ENCODE results near the gene HIC1.

DNA sequence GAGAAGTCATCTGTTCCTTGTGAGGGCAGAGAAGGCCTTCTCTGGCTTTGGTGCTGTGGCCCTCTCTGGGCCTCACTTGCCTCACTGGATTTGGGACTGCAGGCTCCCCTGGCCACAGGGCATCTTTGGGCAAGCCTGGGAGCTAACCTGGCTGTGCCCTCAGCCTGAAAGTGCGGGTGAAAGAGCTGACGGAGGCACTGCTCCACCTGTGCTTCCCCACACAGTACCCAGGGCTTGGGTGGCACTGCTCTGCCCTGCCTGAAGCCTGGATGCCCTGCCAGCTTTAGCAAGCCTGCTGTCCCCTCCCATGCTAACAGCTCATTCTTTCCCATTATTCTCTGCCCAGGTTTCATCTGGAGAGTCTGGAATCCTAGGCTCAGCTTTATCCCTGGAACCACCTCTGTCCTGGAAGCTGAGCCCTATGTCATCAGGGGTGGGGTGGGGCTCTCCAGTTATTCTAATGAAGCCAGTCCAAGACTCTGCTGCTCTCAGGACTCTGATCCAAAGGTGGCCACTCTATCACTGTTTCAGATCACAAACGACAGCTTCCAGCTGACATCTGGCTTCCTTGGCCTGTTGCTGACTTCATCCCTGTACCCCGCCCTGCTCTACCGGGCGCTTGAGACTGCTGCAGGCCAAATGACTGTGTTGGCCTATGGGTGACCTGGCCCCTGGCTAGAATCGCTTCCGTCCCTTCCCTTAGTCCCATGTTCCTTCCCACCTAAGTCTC, 29.3 kb downstream of the HIC1 start:
- TF ChIP-seq, protein P1, sequence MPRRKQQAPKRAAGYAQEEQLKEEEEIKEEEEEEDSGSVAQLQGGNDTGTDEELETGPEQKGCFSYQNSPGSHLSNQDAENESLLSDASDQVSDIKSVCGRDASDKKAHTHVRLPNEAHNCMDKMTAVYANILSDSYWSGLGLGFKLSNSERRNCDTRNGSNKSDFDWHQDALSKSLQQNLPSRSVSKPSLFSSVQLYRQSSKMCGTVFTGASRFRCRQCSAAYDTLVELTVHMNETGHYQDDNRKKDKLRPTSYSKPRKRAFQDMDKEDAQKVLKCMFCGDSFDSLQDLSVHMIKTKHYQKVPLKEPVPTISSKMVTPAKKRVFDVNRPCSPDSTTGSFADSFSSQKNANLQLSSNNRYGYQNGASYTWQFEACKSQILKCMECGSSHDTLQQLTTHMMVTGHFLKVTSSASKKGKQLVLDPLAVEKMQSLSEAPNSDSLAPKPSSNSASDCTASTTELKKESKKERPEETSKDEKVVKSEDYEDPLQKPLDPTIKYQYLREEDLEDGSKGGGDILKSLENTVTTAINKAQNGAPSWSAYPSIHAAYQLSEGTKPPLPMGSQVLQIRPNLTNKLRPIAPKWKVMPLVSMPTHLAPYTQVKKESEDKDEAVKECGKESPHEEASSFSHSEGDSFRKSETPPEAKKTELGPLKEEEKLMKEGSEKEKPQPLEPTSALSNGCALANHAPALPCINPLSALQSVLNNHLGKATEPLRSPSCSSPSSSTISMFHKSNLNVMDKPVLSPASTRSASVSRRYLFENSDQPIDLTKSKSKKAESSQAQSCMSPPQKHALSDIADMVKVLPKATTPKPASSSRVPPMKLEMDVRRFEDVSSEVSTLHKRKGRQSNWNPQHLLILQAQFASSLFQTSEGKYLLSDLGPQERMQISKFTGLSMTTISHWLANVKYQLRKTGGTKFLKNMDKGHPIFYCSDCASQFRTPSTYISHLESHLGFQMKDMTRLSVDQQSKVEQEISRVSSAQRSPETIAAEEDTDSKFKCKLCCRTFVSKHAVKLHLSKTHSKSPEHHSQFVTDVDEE (CRISPR knock-in tag; IDR thresholded peaks at IDR 0.05) = peak; percentile 93
- TF ChIP-seq OSR1 (CRISPR knock-in tag; IDR thresholded peaks at IDR 0.05) (no peak), GLIS3 (CRISPR knock-in tag; IDR thresholded peaks at IDR 0.05) (no peak), ZNF70 (CRISPR knock-in tag; IDR thresholded peaks at IDR 0.05) (peak; percentile 62), ARNTL (CRISPR knock-in tag; IDR thresholded peaks at IDR 0.05; ENCODE audit: borderline replicate concordance, low read depth) (no peak)
- TF ChIP-seq, protein P2, sequence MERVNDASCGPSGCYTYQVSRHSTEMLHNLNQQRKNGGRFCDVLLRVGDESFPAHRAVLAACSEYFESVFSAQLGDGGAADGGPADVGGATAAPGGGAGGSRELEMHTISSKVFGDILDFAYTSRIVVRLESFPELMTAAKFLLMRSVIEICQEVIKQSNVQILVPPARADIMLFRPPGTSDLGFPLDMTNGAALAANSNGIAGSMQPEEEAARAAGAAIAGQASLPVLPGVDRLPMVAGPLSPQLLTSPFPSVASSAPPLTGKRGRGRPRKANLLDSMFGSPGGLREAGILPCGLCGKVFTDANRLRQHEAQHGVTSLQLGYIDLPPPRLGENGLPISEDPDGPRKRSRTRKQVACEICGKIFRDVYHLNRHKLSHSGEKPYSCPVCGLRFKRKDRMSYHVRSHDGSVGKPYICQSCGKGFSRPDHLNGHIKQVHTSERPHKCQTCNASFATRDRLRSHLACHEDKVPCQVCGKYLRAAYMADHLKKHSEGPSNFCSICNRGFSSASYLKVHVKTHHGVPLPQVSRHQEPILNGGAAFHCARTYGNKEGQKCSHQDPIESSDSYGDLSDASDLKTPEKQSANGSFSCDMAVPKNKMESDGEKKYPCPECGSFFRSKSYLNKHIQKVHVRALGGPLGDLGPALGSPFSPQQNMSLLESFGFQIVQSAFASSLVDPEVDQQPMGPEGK (CRISPR knock-in tag; IDR thresholded peaks at IDR 0.05; ENCODE audit: borderline replicate concordance) = no peak
